Measurements from ENCODE around the gene NMD3.

Gene NMD3

GRCh38 chr3:161296814-161297213 is 75.7 kb downstream of the NMD3 start:
- ATAC-seq (ENCODE audit: low read depth) (no peak), DNase-seq (ENCODE audit: low spot score) (no peak)
- H3K9me3 ChIP-seq (ENCODE audit: severe bottlenecking) = no peaks in the 10 kb centered on the region
- TF ChIP-seq CTCF (IDR thresholded peaks at IDR 0.05; ENCODE audit: poor library complexity, severe bottlenecking) = no peak
- no peaks in the 10 kb centered on the region for H3K27me3 ChIP-seq (ENCODE audit: insufficient read depth, poor library complexity, severe bottlenecking)
- H3K4me1 ChIP-seq (ENCODE audit: insufficient read depth, poor library complexity, severe bottlenecking) = peaks cover 1% of the 10 kb centered on the region
- no peak overlapping the region for H3K4me3 ChIP-seq (ENCODE audit: severe bottlenecking)
- no peak overlapping the region for H3K27ac ChIP-seq (ENCODE audit: poor library complexity, severe bottlenecking)
- no peaks in the 10 kb centered on the region for H3K36me3 ChIP-seq (ENCODE audit: low read depth)
